Duodenal mucosa (tissue), 2 donors: ENCODE measurements around the gene TSSK3.

Experiments used
- H3K27ac ChIP-seq: one replicate; pipeline ENCODE4 v1.7.0; 2013; ENCODE audit warnings: low read depth, low read length
- H3K27me3 ChIP-seq, 2 donors: one replicate each; pipeline ENCODE4 v1.7.0; 2013; ENCODE audit warnings: low read length in 2 of 2, control low read depth in 1 of 2; ENCODE audit not compliant: insufficient read depth in 2 of 2, control insufficient read depth in 1 of 2
- H3K36me3 ChIP-seq, 2 donors: one replicate each; pipeline ENCODE4 v1.7.0; 2013; ENCODE audit warnings: low read length in 2 of 2, control low read depth in 1 of 2; ENCODE audit not compliant: insufficient read depth in 2 of 2, control insufficient read depth in 1 of 2
- H3K4me1 ChIP-seq, 2 donors: one replicate each; pipeline ENCODE4 v1.7.0; 2013; ENCODE audit warnings: low read length in 2 of 2, control low read depth in 1 of 2; ENCODE audit not compliant: insufficient read depth in 2 of 2, control insufficient read depth in 1 of 2
- H3K4me3 ChIP-seq, 2 donors: one replicate each; pipeline ENCODE4 v1.7.0; 2013; ENCODE audit warnings: low read length in 2 of 2, low read depth in 1 of 2
- H3K9ac ChIP-seq, 2 donors: one replicate each; pipeline ENCODE4 v1.7.0; 2013; ENCODE audit warnings: low read length in 2 of 2, low read depth in 1 of 2
- H3K9me3 ChIP-seq, 2 donors: one replicate each; pipeline ENCODE4 v1.7.0; 2013; ENCODE audit warnings: low read length in 2 of 2, control low read depth in 1 of 2; ENCODE audit not compliant: control insufficient read depth in 1 of 2

Gene TSSK3

GRCh38 chr1:32337855-32338636 is 24.3 kb upstream of the TSSK3 start:
- Histone ChIP-seq H3K4me3 (no peak overlapping the region), H3K9ac (no peak overlapping the region), H3K36me3 (peaks cover 0 to 3% of the 10 kb centered on the region in 2 donors), H3K4me1 (peaks cover 40 to 41% of the 10 kb centered on the region in 2 donors), H3K27ac (no peak overlapping the region), H3K27me3 (no peaks in the 10 kb centered on the region), H3K9me3 (no peaks in the 10 kb centered on the region)

- Histone ChIP-seq H3K4me3 (no peak overlapping the region), H3K4me1 (peaks cover 38 to 40% of the 10 kb centered on the region in 2 donors), H3K27ac (no peak overlapping the region)
Measured at GRCh38 chr1:32338637-32339145, 23.6 kb upstream of the TSSK3 start.

GRCh38 chr1:32339363-32339978 is 22.9 kb upstream of the TSSK3 start:
- Histone ChIP-seq H3K9me3 (no peaks in the 10 kb centered on the region), H3K4me3 (no peak overlapping the region), H3K27ac (no peak overlapping the region), H3K9ac (no peak overlapping the region), H3K4me1 (peaks cover 30 to 36% of the 10 kb centered on the region in 2 donors), H3K27me3 (no peaks in the 10 kb centered on the region), H3K36me3 (no peaks in the 10 kb centered on the region)

More at GRCh38 chr1:32338637-32339145, 23.6 kb upstream of the TSSK3 start:
- Histone ChIP-seq H3K27me3 (no peaks in the 10 kb centered on the region), H3K9me3 (no peaks in the 10 kb centered on the region), H3K36me3 (peaks cover 0 to 3% of the 10 kb centered on the region in 2 donors), H3K9ac (no peak overlapping the region)

GRCh38 chr1:32341186-32341757 is 21.1 kb upstream of the TSSK3 start:
- H3K4me3 ChIP-seq, result no peak overlapping the region
- no peak overlapping the region for H3K27ac ChIP-seq
- no peaks in the 10 kb centered on the region for H3K36me3 ChIP-seq
- no peak overlapping the region for H3K9ac ChIP-seq
- H3K9me3 ChIP-seq, result no peaks in the 10 kb centered on the region
- H3K27me3 ChIP-seq, result no peaks in the 10 kb centered on the region
- peaks cover 33 to 37% of the 10 kb centered on the region in 2 donors for H3K4me1 ChIP-seq

- H3K4me3 ChIP-seq, result no peak overlapping the region
- H3K36me3 ChIP-seq, result no peaks in the 10 kb centered on the region
- H3K27ac ChIP-seq, result no peak overlapping the region
- peaks cover 30 to 34% of the 10 kb centered on the region in 2 donors for H3K4me1 ChIP-seq
- no peak overlapping the region for H3K9ac ChIP-seq
- H3K27me3 ChIP-seq, result no peaks in the 10 kb centered on the region
- no peaks in the 10 kb centered on the region for H3K9me3 ChIP-seq
Measured at GRCh38 chr1:32341971-32342370, 20.4 kb upstream of the TSSK3 start.

GRCh38 chr1:32342704-32343103 is 19.6 kb upstream of the TSSK3 start:
- no peak overlapping the region for H3K27ac ChIP-seq
- peaks cover 24 to 27% of the 10 kb centered on the region in 2 donors for H3K4me1 ChIP-seq
- no peaks in the 10 kb centered on the region for H3K36me3 ChIP-seq
- H3K9ac ChIP-seq, result no peak overlapping the region
- no peaks in the 10 kb centered on the region for H3K9me3 ChIP-seq
- no peaks in the 10 kb centered on the region for H3K27me3 ChIP-seq
- no peak overlapping the region for H3K4me3 ChIP-seq

- Histone ChIP-seq H3K4me3 (no peak overlapping the region), H3K4me1 (peaks cover 24 to 28% of the 10 kb centered on the region in 2 donors), H3K27ac (no peak overlapping the region), H3K27me3 (no peaks in the 10 kb centered on the region), H3K36me3 (no peaks in the 10 kb centered on the region), H3K9me3 (no peaks in the 10 kb centered on the region), H3K9ac (no peak overlapping the region)
Measured at GRCh38 chr1:32345289-32345827, 17.0 kb upstream of the TSSK3 start.

- Histone ChIP-seq H3K4me1 (peaks cover 22 to 28% of the 10 kb centered on the region in 2 donors), H3K27me3 (no peaks in the 10 kb centered on the region), H3K36me3 (no peaks in the 10 kb centered on the region), H3K9ac (no peak overlapping the region), H3K9me3 (no peaks in the 10 kb centered on the region), H3K4me3 (no peak overlapping the region), H3K27ac (no peak overlapping the region)
Measured at GRCh38 chr1:32346532-32347157, 15.7 kb upstream of the TSSK3 start.

- peaks cover 39 to 43% of the 10 kb centered on the region in 2 donors for H3K4me1 ChIP-seq
- H3K27ac ChIP-seq, result no peak overlapping the region
Measured at GRCh38 chr1:32349211-32349708, 13.1 kb upstream of the TSSK3 start.

More at GRCh38 chr1:32349211-32349708, 13.1 kb upstream of the TSSK3 start:
- Histone ChIP-seq H3K4me3 (no peak overlapping the region), H3K9me3 (no peaks in the 10 kb centered on the region), H3K36me3 (no peaks in the 10 kb centered on the region), H3K9ac (no peak overlapping the region), H3K27me3 (no peaks in the 10 kb centered on the region)
